ENCODE data around the gene DPEP1.
A peak's percentile ranks its signal among the peaks of the same experiment; 100 is the strongest.
"Not testable (repeated sequence)": the region's sequence is repeated elsewhere in the genome, so short reads cannot be mapped to it uniquely, and the experiment has no call there.

DPEP1 gene

GRCh38 chr16:89613954-89614459 is 565 bp downstream of the DPEP1 start:
- no peak for DNase-seq (ENCODE audit: low read depth)
- no peak overlapping the region for H3K4me3 ChIP-seq (ENCODE audit: low read depth, low read length)

GRCh38 chr16:89615176-89615575 is 1.7 kb downstream of the DPEP1 start:
- no peak overlapping the region for H3K4me3 ChIP-seq (ENCODE audit: low read depth, low read length)
- DNase-seq (ENCODE audit: low read depth): no peak

- H3K4me3 ChIP-seq (ENCODE audit: low read depth, low read length): no peak overlapping the region
- DNase-seq (ENCODE audit: low read depth): no peak
These were observed 2.2 kb downstream of the DPEP1 start for GRCh38 chr16:89615596-89616090.

GRCh38 chr16:89616623-89617022 is 3.2 kb downstream of the DPEP1 start:
- DNase-seq (ENCODE audit: low read depth): no peak
- H3K4me3 ChIP-seq (ENCODE audit: low read depth, low read length): no peak overlapping the region

- H3K4me3 ChIP-seq (ENCODE audit: low read depth, low read length): no peak overlapping the region
- no peak for DNase-seq (ENCODE audit: low read depth)
These were observed 3.6 kb downstream of the DPEP1 start for GRCh38 chr16:89617036-89617435.

- no peak for DNase-seq (ENCODE audit: low read depth)
- H3K4me3 ChIP-seq (ENCODE audit: low read depth, low read length): no peak overlapping the region
These were observed 4.9 kb downstream of the DPEP1 start for GRCh38 chr16:89618109-89618998.

GRCh38 chr16:89619840-89620239 is 6.4 kb downstream of the DPEP1 start:
- H3K4me3 ChIP-seq (ENCODE audit: low read depth, low read length): no peak overlapping the region
- DNase-seq (ENCODE audit: low read depth): peak; percentile 5

GRCh38 chr16:89620406-89620841 is 7.0 kb downstream of the DPEP1 start:
- DNase-seq (ENCODE audit: low read depth): no peak
- no peak overlapping the region for H3K4me3 ChIP-seq (ENCODE audit: low read depth, low read length)

- DNase-seq (ENCODE audit: low read depth): no peak
- H3K4me3 ChIP-seq (ENCODE audit: low read depth, low read length): no peak overlapping the region
These were observed 7.8 kb downstream of the DPEP1 start for GRCh38 chr16:89621136-89621697.

- DNase-seq (ENCODE audit: low read depth): no peak
- H3K4me3 ChIP-seq (ENCODE audit: low read depth, low read length): no peak overlapping the region
These were observed 8.4 kb downstream of the DPEP1 start for GRCh38 chr16:89621698-89622409.

- H3K4me3 ChIP-seq (ENCODE audit: low read depth, low read length): no peak overlapping the region
- DNase-seq (ENCODE audit: low read depth): no peak
These were observed 10.2 kb downstream of the DPEP1 start for GRCh38 chr16:89623511-89624261.

GRCh38 chr16:89624777-89625761 is 11.6 kb downstream of the DPEP1 start:
- H3K4me3 ChIP-seq (ENCODE audit: low read depth, low read length): no peak overlapping the region
- DNase-seq (ENCODE audit: low read depth): no peak

- H3K4me3 ChIP-seq (ENCODE audit: low read depth, low read length): no peak overlapping the region
- no peak for DNase-seq (ENCODE audit: low read depth)
These were observed 16.6 kb downstream of the DPEP1 start for GRCh38 chr16:89629827-89630610.

- H3K4me3 ChIP-seq (ENCODE audit: low read depth, low read length): no peak overlapping the region
- peak; percentile 14 for DNase-seq (ENCODE audit: low read depth)
These were observed 19.7 kb downstream of the DPEP1 start for GRCh38 chr16:89633064-89633631.

- H3K4me3 ChIP-seq (ENCODE audit: low read depth, low read length); DNase-seq (ENCODE audit: low read depth): not testable (repeated sequence)
These were observed 21.3 kb downstream of the DPEP1 start for GRCh38 chr16:89634463-89635385.

- DNase-seq (ENCODE audit: low read depth): no peak
- no peak overlapping the region for H3K4me3 ChIP-seq (ENCODE audit: low read depth, low read length)
These were observed 23.2 kb downstream of the DPEP1 start for GRCh38 chr16:89636663-89637062.
